LNCaP clone FGC (cell line): ENCODE results near the gene HERC2.

Experiments used
- DNase-seq: peaks from one replicate; pipeline ENCODE4 v3.0.0-alpha.2; 2011; ENCODE audit warnings: low read depth
- H3K4me3 ChIP-seq: 2 replicates; pipeline ENCODE4 v1.5.1; 2011; ENCODE audit warnings: mild to moderate bottlenecking, low read depth, low read length, control low read depth
- TF ChIP-seq, protein P1 (sequence below): IDR thresholded peaks from 2 replicates; pipeline ENCODE4 v1.5.1; 2012; ENCODE audit warnings: mild to moderate bottlenecking; ENCODE audit not compliant: control insufficient read depth, insufficient read depth; ENCODE audit errors: extremely low read depth

Gene HERC2

GRCh38 chr15:28273468-28273867 is 48.5 kb downstream of the HERC2 start:
- TF ChIP-seq, protein P1, sequence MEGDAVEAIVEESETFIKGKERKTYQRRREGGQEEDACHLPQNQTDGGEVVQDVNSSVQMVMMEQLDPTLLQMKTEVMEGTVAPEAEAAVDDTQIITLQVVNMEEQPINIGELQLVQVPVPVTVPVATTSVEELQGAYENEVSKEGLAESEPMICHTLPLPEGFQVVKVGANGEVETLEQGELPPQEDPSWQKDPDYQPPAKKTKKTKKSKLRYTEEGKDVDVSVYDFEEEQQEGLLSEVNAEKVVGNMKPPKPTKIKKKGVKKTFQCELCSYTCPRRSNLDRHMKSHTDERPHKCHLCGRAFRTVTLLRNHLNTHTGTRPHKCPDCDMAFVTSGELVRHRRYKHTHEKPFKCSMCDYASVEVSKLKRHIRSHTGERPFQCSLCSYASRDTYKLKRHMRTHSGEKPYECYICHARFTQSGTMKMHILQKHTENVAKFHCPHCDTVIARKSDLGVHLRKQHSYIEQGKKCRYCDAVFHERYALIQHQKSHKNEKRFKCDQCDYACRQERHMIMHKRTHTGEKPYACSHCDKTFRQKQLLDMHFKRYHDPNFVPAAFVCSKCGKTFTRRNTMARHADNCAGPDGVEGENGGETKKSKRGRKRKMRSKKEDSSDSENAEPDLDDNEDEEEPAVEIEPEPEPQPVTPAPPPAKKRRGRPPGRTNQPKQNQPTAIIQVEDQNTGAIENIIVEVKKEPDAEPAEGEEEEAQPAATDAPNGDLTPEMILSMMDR: no peak
- no peak for DNase-seq
- no peak overlapping the region for H3K4me3 ChIP-seq

DNA sequence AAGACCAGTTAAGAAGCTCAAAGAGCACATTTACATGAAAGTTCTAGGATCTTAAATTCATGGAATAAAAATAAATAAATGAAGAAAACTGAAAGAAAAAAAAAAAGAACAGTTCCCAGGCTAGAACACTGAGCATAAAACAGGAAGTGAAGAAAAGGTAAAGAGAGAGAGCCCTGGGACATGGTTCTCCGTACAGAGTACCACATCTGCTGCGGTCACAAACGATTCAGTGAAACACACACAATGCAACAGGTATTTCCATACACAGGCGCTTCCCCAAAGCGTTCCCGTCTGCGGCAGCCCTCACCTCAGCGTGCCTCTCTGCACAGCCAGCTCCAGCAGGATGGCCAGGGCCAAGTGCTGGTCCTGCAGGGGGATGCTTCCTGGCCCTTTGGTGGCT is 49.4 kb downstream of the HERC2 start:
- DNase-seq: no peak
- TF ChIP-seq, protein P1: no peak
- H3K4me3 ChIP-seq: no peak overlapping the region

GRCh38 chr15:28271697-28272260 is 50.2 kb downstream of the HERC2 start:
- TF ChIP-seq, protein P1: no peak
- no peak overlapping the region for H3K4me3 ChIP-seq
- DNase-seq: no peak

DNA sequence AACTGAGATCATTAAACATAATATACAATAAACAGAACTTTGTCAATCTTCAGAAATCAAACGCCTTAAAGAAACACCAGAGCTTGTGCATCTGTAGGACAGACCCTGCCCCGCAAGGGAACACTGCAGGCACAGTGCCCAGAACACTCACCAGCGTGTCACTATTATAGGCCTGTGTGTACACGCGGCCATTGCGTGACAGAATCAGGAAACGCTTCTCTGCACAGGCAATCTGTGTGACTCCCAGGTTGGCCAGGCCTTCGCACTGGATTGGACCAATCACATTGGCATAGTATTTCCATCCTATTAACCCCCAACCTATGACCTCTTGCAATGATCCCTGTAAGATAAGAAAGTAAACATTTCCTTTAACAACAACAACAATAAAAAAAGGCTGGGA is 52.9 kb downstream of the HERC2 start:
- TF ChIP-seq, protein P1: no peak
- DNase-seq: peak; percentile 88
- H3K4me3 ChIP-seq: no peak overlapping the region

- no peak overlapping the region for H3K4me3 ChIP-seq
- DNase-seq: peak; percentile 34
- TF ChIP-seq, protein P1: no peak
These were observed 54.3 kb downstream of the HERC2 start for GRCh38 chr15:28267727-28268126.

DNA sequence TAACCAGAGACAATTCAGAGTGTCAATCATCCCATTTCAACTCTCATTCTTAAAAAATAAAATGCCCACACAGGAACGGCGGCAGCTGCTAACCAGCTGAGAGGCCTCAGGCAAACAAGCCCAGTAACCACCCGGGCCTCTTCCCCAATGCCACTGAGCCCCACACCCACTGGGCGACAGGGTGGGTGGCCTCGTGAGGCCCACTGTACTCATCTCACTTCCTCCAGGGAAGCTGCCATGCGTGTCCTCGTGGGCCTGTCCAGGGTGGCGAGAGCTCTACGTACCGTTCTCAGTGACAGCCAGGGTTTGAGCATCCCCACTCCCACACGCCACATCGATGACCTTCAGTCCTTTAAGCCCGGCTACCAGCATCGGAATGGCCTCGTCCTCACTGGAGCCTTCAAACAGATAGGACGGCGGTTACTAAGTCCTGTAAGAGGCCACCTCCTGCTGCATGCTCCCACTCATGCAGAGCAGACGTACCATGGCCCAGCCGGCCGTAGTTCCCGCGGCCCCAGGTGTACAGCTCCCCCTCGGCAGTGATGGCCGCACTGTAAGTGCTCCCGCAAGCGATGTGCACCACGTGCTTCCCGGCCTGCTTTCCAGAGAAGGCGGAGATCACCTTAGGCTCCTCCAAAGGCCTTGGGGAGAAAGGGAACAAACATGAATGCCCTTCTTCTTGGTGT is 56.5 kb downstream of the HERC2 start:
- TF ChIP-seq, protein P1: no peak

DNA sequence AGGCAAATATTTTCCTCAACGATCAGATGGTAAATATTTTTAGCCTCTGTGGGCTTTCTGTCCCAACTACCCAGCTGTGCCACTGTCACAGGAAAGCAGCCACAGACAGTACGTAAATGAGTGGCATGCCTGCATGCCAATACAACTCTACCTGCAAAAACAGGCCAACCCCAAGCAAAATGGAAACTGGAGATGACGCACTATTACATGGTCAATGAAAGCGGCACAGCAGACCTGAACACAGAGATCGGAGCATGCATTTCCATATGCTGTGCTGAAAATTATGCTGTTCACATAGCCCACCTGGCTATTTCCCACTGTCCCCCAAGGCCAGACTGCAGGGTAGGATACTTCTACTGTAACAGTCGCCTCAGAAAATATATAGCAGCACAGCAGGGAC is 57.8 kb downstream of the HERC2 start:
- no peak overlapping the region for H3K4me3 ChIP-seq
- TF ChIP-seq, protein P1: no peak
- DNase-seq: no peak

More for the DNA sequence above, 56.5 kb downstream of the HERC2 start:
- no peak for DNase-seq
- no peak overlapping the region for H3K4me3 ChIP-seq
